Spinal cord (tissue), 10 donors: Measurements from ENCODE around the gene PPTC7. TPM values are rescaled to one million over a fixed set of nuclear protein-coding genes. Genes with fewer than 3 reads are reported as not detected.

ENCODE experiments used
- DNase-seq, 6 donors: peaks; one replicate each; pipeline versions ENCODE4 v3.0.0 to v3.0.0-alpha.2; 2013 to 2015; ENCODE audit warnings: low spot score in 6 of 6, low read depth in 4 of 6
- H3K27ac ChIP-seq: one replicate; pipeline ENCODE4 v1.5.1; 2013; ENCODE audit warnings: low read depth, low read length, control low read depth
- H3K27me3 ChIP-seq: one replicate; pipeline ENCODE4 v1.6.1; 2013; ENCODE audit warnings: low read length; ENCODE audit not compliant: control insufficient read depth, insufficient read depth
- H3K36me3 ChIP-seq: one replicate; pipeline ENCODE4 v1.6.1; 2013; ENCODE audit warnings: low read length; ENCODE audit not compliant: control insufficient read depth, insufficient read depth
- H3K4me1 ChIP-seq: one replicate; pipeline ENCODE4 v1.6.1; 2013; ENCODE audit warnings: low read length; ENCODE audit not compliant: control insufficient read depth, insufficient read depth
- H3K4me3 ChIP-seq: one replicate; pipeline ENCODE4 v1.5.1; 2013; ENCODE audit warnings: low read depth, low read length, control low read depth
- H3K9me3 ChIP-seq: one replicate; pipeline ENCODE4 v1.6.1; 2013; ENCODE audit warnings: low read length; ENCODE audit not compliant: control insufficient read depth, insufficient read depth
- WGBS: methylation state at CpG from one replicate; pipeline ENCODE4 v1.1.5; 2013; ENCODE audit warnings: missing lambda C conversion rate; ENCODE audit not compliant: insufficient coverage; 5-methylcytosine and 5-hydroxymethylcytosine counted together
- polyA plus RNA-seq, 2 donors: library from polyadenylated mRNA; unstranded; fragments of 120-200 nt; gene quantifications; one replicate each; pipeline ENCODE4 v1.2.1, GENCODE V29; 2013; ENCODE audit not compliant: insufficient read length in 2 of 2
- small RNA-seq: library from RNA; depleted of rRNA; stranded (forward); fragments of <200 nt; gene quantifications from one replicate; pipeline ENCODE3, GENCODE V24; 2014; ENCODE audit warnings: low replicate concordance
- total RNA-seq, 2 donors: library from RNA; depleted of rRNA in 1 of 2; stranded (reverse); fragments of 120-200 nt in 1 of 2; fragments of >200 nt in 1 of 2; gene quantifications; one replicate each; pipeline versions ENCODE4 v1.2.3 to v1.2.4, GENCODE V29; 2013 to 2014
- donor health status: healthy.

The PPTC7 gene
- total and polyA plus RNA-seq, 4 donors = 6.4 to 29.6 (median 21.0) TPM

GRCh38 chr12:110505332-110505731, 77.8 kb downstream of the PPTC7 start:
- no peak for DNase-seq

DNA sequence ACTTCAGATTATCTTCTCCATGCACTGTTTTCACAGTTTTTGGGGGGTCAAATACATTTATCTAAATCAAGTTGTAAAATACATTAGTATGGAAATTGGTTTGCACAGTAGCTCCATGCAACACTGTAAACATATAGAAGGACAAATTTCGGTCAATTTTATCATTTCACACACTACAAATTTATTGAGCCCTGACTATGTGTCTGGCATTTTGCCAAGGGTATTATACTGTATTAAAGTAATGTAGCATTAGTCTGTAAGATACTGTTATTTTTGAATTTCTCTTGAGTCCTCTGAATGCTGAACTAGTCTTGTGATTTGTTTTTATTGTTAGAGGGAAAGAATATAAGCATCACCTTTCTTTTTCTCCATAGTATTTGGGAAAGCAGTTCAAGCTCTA, 79.7 kb downstream of the PPTC7 start:
- no peak for DNase-seq
- no CpG with 5 or more reads among the region's 1 CpG for WGBS

More at GRCh38 chr12:110505332-110505731, 77.8 kb downstream of the PPTC7 start:
- WGBS = no CpG with 5 or more reads among the region's 3 CpGs
- Histone ChIP-seq H3K36me3 (no peaks in the 10 kb centered on the region), H3K9me3 (no peaks in the 10 kb centered on the region), H3K4me3 (no peak overlapping the region), H3K27ac (no peak overlapping the region), H3K4me1 (peaks cover 13% of the 10 kb centered on the region), H3K27me3 (no peaks in the 10 kb centered on the region)

DNA sequence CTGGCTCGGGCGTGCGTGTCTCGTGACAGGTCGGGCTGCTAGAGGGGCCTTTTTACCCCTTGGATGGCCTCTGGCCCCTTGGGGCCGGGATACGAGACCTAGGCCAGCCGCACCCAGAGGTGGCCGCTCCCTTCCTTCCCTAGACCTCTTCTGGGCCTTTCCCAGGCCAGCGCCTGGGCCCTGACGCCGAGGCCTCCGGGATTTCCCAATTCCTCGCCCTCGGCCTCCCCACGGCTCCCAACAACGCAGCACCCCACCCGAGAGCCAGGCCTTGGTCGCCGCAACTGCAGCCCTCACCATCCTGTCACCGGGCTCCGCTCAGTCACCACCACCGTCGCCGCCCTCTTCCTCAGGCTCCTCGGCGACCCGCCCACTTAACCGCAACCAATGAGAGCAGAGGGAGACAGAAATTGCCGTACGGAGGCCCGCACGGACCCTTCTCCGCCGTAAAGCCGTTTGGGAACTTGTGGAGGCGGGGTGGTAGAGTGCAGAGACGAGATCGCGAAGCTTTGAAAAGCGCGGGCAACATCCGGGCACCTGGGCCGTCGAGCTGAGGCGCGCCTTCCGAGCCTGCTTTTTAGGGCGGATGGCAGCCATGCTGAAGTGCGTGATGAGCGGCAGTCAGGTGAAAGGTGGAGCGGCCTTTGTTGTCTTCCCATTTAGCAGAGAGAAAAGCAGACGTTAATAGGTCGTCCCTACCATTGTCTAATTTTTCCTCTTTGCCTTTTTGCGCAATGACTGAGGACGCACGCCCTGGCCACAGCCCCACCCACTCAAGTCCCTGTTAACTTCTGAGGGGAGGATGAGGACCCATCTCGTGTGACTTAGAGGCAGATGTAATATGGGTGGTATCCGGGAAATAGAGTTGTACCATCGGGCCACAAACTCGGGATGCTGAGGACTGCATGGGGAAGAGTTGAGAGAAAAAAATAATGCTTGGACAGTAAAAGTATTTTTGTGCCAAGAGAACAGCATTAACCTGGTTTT, 81.1 kb downstream of the PPTC7 start, which contains the start of the genes RAD9B and VPS29:
RAD9B (plus strand) TSS at position 580 of the 987 bp plus-strand sequence; CDS start at position 587, 7 bp downstream.
VPS29 (minus strand) TSS at position 360 of the 987 bp plus-strand sequence; CDS start at position 300, 60 bp downstream.
- under 1% methylated on average over 53 of the region's 61 CpGs for WGBS

More for the DNA sequence above, 79.7 kb downstream of the PPTC7 start:
- Histone ChIP-seq H3K27ac (no peak overlapping the region), H3K4me1 (peaks cover 13% of the 10 kb centered on the region), H3K27me3 (no peaks in the 10 kb centered on the region), H3K9me3 (no peaks in the 10 kb centered on the region), H3K4me3 (no peak overlapping the region), H3K36me3 (no peaks in the 10 kb centered on the region)

DNA sequence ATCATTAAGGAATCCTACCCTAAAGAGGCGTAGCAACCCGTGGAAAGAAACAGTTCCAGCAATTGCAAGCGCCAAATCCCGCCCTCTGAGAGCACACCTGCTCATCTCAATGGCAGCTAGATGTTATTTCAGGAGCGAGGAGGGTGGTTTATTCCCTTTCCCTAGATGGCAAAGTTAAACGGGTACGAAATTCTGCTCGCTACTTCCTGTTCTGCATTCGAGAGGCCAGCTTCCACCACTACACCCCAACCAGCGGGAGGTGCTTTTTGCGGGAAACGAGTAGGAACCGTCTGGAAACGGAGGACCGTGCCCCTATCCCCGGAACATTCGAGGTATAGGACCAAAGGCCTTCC, 81.7 kb downstream of the PPTC7 start:
- Histone ChIP-seq H3K27me3 (no peaks in the 10 kb centered on the region), H3K36me3 (peaks cover 3% of the 10 kb centered on the region), H3K27ac (peak overlapping the region; percentile 62), H3K4me1 (peaks cover 13% of the 10 kb centered on the region), H3K9me3 (no peaks in the 10 kb centered on the region), H3K4me3 (peak overlapping the region; percentile 98)
- 2% methylated on average over 12 of the region's 17 CpGs for WGBS
- no peak for DNase-seq

More for the DNA sequence above, 81.1 kb downstream of the PPTC7 start, which contains the start of the genes RAD9B and VPS29:
- no peaks in the 10 kb centered on the region for H3K27me3 ChIP-seq
- H3K9me3 ChIP-seq = no peaks in the 10 kb centered on the region
- H3K4me1 ChIP-seq = peaks cover 13% of the 10 kb centered on the region
- DNase-seq = peak; percentile 94 to 99 (median 96)
- H3K36me3 ChIP-seq = peaks cover 3% of the 10 kb centered on the region
- H3K4me3 ChIP-seq = peak within 1 kb of the TSS; percentile 98
- peak within 1 kb of the TSS; percentile 62 for H3K27ac ChIP-seq

DNA sequence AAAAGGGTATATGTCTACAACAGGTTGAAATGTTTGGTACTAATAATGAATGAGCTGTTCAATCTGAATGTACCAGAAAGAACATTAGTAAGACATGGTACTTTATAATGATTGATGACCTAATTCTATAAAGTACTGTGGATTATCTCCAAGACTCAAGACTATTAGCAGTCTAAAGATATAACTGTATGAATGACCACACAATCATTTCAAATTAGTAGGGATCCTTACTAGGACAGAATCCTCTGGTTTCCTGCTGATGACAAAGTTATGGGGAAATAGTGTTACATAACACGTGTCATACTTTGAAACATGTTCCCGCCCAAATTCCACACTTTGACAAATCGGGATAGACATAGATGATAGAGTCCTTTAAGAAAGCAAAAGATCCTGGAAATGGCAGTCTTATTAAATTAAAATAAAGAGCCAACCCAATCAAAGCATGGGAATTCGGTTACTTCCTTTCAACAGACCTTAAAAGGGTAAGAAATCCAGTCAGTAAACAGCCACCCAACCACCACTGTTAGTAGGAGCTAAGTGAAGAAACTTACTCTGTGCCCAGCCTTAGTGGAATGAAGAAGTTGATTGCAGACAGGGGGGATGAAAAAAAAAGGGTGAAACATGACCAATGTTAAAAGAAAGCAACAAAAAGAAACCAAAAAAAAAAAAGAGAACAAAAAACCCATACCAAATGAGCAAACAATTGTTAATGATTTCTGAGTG, 84.0 kb downstream of the PPTC7 start:
- Histone ChIP-seq H3K36me3 (peaks cover 18% of the 10 kb centered on the region), H3K27me3 (no peaks in the 10 kb centered on the region), H3K9me3 (no peaks in the 10 kb centered on the region), H3K4me1 (peaks cover 13% of the 10 kb centered on the region), H3K27ac (no peak overlapping the region), H3K4me3 (no peak overlapping the region)
- DNase-seq = no peak
- no CpG with 5 or more reads among the region's 4 CpGs for WGBS

Small RNAs within 50 kb of the gene (small RNA-seq; reads per million reads assigned to genes)
- gene RF00278 = not detected
- gene RN7SL387P = not detected

Other genes starting within 250 kb of the PPTC7 start
- 10 to 100 TPM; 52.1 to 65.8 TPM for gene ANAPC7, start 179.6 kb downstream of the PPTC7 start, total RNA-seq
- 100 to 1,000 TPM in 1 of 2 donors, 10 to 100 TPM in 1; 81.5 to 117 TPM for gene ANAPC7, start 179.6 kb downstream of the PPTC7 start, polyA plus RNA-seq
- gene ARPC3, start 133.0 kb downstream of the PPTC7 start, total RNA-seq = 100 to 1,000 TPM; 129 to 175 TPM
- 100 to 1,000 TPM; 217 to 219 TPM for gene ARPC3, start 133.0 kb downstream of the PPTC7 start, polyA plus RNA-seq
- 10 to 100 TPM; 19.1 to 19.3 TPM for gene GPN3, start 115.1 kb downstream of the PPTC7 start, total RNA-seq
- 10 to 100 TPM; 21.7 to 27.8 TPM for gene GPN3, start 115.1 kb downstream of the PPTC7 start, polyA plus RNA-seq
- gene FAM216A, start 114.5 kb downstream of the PPTC7 start, total RNA-seq = 10 to 100 TPM; 24.4 to 37.4 TPM
- 10 to 100 TPM; 69.5 to 77.2 TPM for gene FAM216A, start 114.5 kb downstream of the PPTC7 start, polyA plus RNA-seq
- gene VPS29, start 81.2 kb downstream of the PPTC7 start, total RNA-seq = 10 to 100 TPM; 87.9 to 95.9 TPM
- 100 to 1,000 TPM; 152 to 161 TPM for gene VPS29, start 81.2 kb downstream of the PPTC7 start, polyA plus RNA-seq
- gene RAD9B, start 81.0 kb downstream of the PPTC7 start, total RNA-seq = 1 to 10 TPM in 1 of 2 donors, under 1 TPM in 1; 0.89 to 1.2 TPM
- gene RAD9B, start 81.0 kb downstream of the PPTC7 start, polyA plus RNA-seq = 1 to 10 TPM; 1.0 to 1.7 TPM
- gene TCTN1, start 30.8 kb upstream of the PPTC7 start, total RNA-seq = 100 to 1,000 TPM in 1 of 2 donors, 10 to 100 TPM in 1; 48.1 to 106 TPM
- gene TCTN1, start 30.8 kb upstream of the PPTC7 start, polyA plus RNA-seq = 10 to 100 TPM; 62.3 to 67.7 TPM
- 10 to 100 TPM; 10.7 to 21.9 TPM for gene HVCN1, start 105.8 kb upstream of the PPTC7 start, total RNA-seq
- 10 to 100 TPM; 12.2 to 16.3 TPM for gene HVCN1, start 105.8 kb upstream of the PPTC7 start, polyA plus RNA-seq
- 100 to 1,000 TPM; 108 to 152 TPM for gene PPP1CC, start 159.6 kb upstream of the PPTC7 start, total RNA-seq
- gene PPP1CC, start 159.6 kb upstream of the PPTC7 start, polyA plus RNA-seq = 100 to 1,000 TPM; 119 to 148 TPM